ENCODE measurements around the gene HS3ST3A1.

Gene HS3ST3A1

GRCh38 chr17:13545941-13546340, 55.8 kb downstream of the HS3ST3A1 start:
- Histone ChIP-seq H3K4me1 (no peaks in the 10 kb centered on the region), H3K36me3 (no peaks in the 10 kb centered on the region), H3K4me3 (ENCODE audit: low read depth, low read length) (no peak overlapping the region), H3K9me3 (no peaks in the 10 kb centered on the region), H3K27me3 (no peaks in the 10 kb centered on the region)
- DNase-seq = no peak
- TF ChIP-seq CTCF (IDR thresholded peaks at IDR 0.05; ENCODE audit: low read depth, low read length) = no peak

- no peaks in the 10 kb centered on the region for H3K9me3 ChIP-seq
- H3K4me3 ChIP-seq (ENCODE audit: low read depth, low read length) = no peak overlapping the region
- no peaks in the 10 kb centered on the region for H3K4me1 ChIP-seq
- no peaks in the 10 kb centered on the region for H3K27me3 ChIP-seq
- no peaks in the 10 kb centered on the region for H3K36me3 ChIP-seq
- TF ChIP-seq CTCF (IDR thresholded peaks at IDR 0.05; ENCODE audit: low read depth, low read length) = no peak
- no peak for DNase-seq
Measured at GRCh38 chr17:13544765-13545164, 57.0 kb downstream of the HS3ST3A1 start.

- no peaks in the 10 kb centered on the region for H3K9me3 ChIP-seq
- no peaks in the 10 kb centered on the region for H3K36me3 ChIP-seq
- no peaks in the 10 kb centered on the region for H3K4me1 ChIP-seq
- TF ChIP-seq CTCF (IDR thresholded peaks at IDR 0.05; ENCODE audit: low read depth, low read length) = no peak
- DNase-seq = peak; percentile 10
- H3K4me3 ChIP-seq (ENCODE audit: low read depth, low read length) = no peak overlapping the region
- H3K27me3 ChIP-seq = no peaks in the 10 kb centered on the region
Measured at GRCh38 chr17:13544292-13544691, 57.4 kb downstream of the HS3ST3A1 start.

GRCh38 chr17:13542636-13543035, 59.1 kb downstream of the HS3ST3A1 start:
- Histone ChIP-seq H3K27me3 (no peaks in the 10 kb centered on the region), H3K4me1 (no peaks in the 10 kb centered on the region), H3K4me3 (ENCODE audit: low read depth, low read length) (no peak overlapping the region), H3K9me3 (no peaks in the 10 kb centered on the region), H3K36me3 (no peaks in the 10 kb centered on the region)
- TF ChIP-seq CTCF (IDR thresholded peaks at IDR 0.05; ENCODE audit: low read depth, low read length) = no peak
- no peak for DNase-seq

- TF ChIP-seq CTCF (IDR thresholded peaks at IDR 0.05; ENCODE audit: low read depth, low read length) = no peak
- DNase-seq = no peak
- no peaks in the 10 kb centered on the region for H3K4me1 ChIP-seq
- no peaks in the 10 kb centered on the region for H3K27me3 ChIP-seq
- no peaks in the 10 kb centered on the region for H3K36me3 ChIP-seq
- H3K9me3 ChIP-seq = no peaks in the 10 kb centered on the region
- no peak overlapping the region for H3K4me3 ChIP-seq (ENCODE audit: low read depth, low read length)
Measured at GRCh38 chr17:13541032-13541480, 60.7 kb downstream of the HS3ST3A1 start.

GRCh38 chr17:13540546-13540945, 61.2 kb downstream of the HS3ST3A1 start:
- H3K4me1 ChIP-seq = no peaks in the 10 kb centered on the region
- TF ChIP-seq CTCF (IDR thresholded peaks at IDR 0.05; ENCODE audit: low read depth, low read length) = no peak
- no peak overlapping the region for H3K4me3 ChIP-seq (ENCODE audit: low read depth, low read length)
- no peaks in the 10 kb centered on the region for H3K9me3 ChIP-seq
- no peaks in the 10 kb centered on the region for H3K36me3 ChIP-seq
- H3K27me3 ChIP-seq = no peaks in the 10 kb centered on the region
- DNase-seq = no peak

All from BE2C (cell line).